GM19193 (cell line): ENCODE data around the gene WNT2B.

Experiments
- POLR2A ChIP-seq: IDR thresholded peaks from 4 replicates; pipeline ENCODE4 v1.6.1; 2011; ENCODE audit not compliant: insufficient read depth, insufficient read length; ENCODE audit errors: extremely low read depth

The WNT2B gene

DNA sequence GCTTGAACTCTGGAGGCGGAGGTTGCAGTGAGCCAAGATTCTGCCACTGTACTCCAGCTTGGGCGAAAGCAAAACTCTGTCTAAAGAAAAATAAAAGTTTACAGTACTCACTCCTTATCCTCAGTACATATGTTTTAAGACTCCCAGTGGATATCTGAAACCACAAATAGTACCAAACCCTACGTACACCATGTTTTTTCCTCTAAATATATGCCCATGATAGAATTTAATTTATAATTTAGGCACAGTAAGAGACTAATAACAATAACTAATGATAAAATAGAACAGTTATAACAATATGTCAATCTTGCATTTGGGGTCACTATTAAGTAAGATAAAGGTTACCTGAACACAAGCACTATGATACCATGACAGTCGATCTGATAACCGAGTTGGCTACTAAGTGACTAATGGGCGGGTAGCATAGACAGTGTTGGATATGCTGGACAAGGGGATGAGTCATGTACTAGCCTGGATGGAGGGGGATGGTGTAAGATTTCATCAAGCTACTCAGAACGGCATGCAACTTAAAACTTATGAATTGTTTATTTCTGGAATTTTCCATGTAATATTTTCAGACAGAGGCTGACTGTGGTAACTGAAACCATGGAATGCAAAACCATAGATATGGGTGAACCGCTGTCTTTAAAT, 66.5 kb downstream of the WNT2B start:
- no peak for TF ChIP-seq POLR2A

DNA sequence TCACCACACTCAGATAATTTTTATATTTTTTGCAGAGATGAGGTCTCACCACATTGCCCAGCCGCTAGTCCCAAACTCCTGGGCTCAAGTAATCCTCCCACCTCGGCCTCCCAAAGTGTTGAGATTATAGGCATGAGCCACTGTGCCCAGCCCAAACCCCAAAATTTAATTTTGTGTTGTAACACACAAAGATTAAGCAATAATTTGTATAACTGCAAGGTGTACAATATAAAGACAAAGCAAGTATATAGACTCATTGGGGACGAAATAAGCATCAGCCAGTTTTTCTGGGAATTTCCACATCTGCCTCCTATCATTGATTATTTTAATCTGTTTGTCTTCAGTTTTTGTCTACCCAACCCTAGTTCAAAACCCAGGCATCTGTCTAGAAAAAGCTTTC, 67.5 kb downstream of the WNT2B start:
- TF ChIP-seq POLR2A = no peak
